Thyroid gland (tissue), 4 donors: ENCODE results near the gene DNAJA3.

Source experiments
- POLR2A ChIP-seq, 2 donors: fragments of 450-650 bp; IDR thresholded peaks; one replicate each; pipeline ENCODE4 v1.6.1; 2017; ENCODE audit warnings: antibody characterized with exemption in 2 of 2, mild to moderate bottlenecking in 2 of 2, moderate library complexity in 1 of 2
- TF ChIP-seq, protein P1 (sequence below), 6 experiments: fragments of 200-600 bp in 3 of 6; fragments of 450-650 bp in 3 of 6; sonication (generic) in 3 of 6; IDR thresholded peaks; one replicate each; pipeline ENCODE4 v1.5.1; 2016 to 2019; ENCODE audit warnings: antibody characterized with exemption in 6 of 6, mild to moderate bottlenecking in 2 of 6, inconsistent platforms in 1 of 6, moderate library complexity in 1 of 6

DNA sequence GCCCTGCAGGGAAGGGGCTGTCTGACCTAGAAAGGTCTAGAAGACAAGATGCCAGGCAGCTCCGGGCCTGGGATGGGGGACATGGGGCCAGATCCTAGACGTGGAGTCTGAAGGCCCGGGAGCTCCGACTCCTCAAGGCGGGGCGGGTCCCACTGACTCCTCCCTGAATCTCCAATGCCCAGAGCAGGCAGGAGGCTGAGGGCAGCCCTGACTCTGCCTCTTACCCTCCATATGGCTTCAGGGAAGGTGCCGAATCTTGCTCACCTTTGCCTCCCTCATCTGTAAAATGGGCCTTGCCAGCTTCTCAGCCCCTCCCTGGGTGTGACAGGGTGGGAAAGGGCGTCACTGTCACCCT is 39.2 kb upstream of the DNAJA3 start:
- no peak for TF ChIP-seq POLR2A (IDR thresholded peaks at IDR 0.05)
- TF ChIP-seq, protein P1, sequence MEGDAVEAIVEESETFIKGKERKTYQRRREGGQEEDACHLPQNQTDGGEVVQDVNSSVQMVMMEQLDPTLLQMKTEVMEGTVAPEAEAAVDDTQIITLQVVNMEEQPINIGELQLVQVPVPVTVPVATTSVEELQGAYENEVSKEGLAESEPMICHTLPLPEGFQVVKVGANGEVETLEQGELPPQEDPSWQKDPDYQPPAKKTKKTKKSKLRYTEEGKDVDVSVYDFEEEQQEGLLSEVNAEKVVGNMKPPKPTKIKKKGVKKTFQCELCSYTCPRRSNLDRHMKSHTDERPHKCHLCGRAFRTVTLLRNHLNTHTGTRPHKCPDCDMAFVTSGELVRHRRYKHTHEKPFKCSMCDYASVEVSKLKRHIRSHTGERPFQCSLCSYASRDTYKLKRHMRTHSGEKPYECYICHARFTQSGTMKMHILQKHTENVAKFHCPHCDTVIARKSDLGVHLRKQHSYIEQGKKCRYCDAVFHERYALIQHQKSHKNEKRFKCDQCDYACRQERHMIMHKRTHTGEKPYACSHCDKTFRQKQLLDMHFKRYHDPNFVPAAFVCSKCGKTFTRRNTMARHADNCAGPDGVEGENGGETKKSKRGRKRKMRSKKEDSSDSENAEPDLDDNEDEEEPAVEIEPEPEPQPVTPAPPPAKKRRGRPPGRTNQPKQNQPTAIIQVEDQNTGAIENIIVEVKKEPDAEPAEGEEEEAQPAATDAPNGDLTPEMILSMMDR (IDR thresholded peaks at IDR 0.05): no peak
